GM12892 (cell line): ENCODE results near the gene ABCC12.

Experiments
- POLR2A ChIP-seq: IDR thresholded peaks from 2 replicates; pipeline ENCODE4 v1.6.1; 2011; ENCODE audit warnings: low read depth, low read length, control low read depth
- POLR2AphosphoS5 ChIP-seq: IDR thresholded peaks from 2 replicates; pipeline ENCODE4 v1.6.1; 2011; ENCODE audit warnings: low read depth, low read length, control low read depth

DNA sequence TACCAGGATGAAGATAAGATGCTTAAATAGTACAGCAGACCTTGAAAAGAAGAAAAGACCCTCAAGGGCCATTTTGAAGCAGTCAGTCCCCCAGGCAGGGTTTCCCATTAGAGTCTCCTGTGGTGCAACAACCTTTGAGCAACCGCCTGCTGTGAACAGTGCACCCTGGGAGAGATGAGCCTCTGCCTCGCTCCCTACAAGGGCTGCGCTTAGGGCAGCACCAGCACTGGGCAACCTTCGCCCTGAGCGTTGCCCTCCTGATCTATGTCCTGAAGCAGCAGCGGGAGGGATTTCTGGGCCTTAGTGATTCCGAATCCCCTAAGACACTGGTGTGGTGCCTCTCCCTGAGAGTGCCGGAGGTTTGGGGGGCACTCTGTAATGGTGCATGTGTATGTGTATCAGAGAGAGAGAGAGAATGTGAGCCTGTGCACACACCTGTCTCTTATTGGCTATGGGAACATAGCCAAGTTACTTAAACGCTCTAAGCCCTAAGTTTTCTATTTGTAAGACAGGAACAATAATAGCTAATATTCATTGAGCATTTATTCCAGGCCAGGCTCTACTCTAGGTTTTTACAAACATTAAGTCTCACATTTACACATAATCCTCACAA is 25.2 kb upstream of the ABCC12 start:
- TF ChIP-seq POLR2A = no peak
- no peak for TF ChIP-seq POLR2AphosphoS5
